SU-DHL-6 (cell line): ENCODE measurements around the gene LCORL.

ENCODE experiments used
- H2AFZ ChIP-seq: fragments of 200-600 bp; sonication (generic); 2 replicates; pipeline ENCODE4 v1.6.1; 2014; ENCODE audit warnings: low read depth, mild to moderate bottlenecking, moderate library complexity, mixed read lengths, antibody characterized with exemption, low read length; ENCODE audit not compliant: severe bottlenecking
- H3F3A ChIP-seq: fragments of 200-600 bp; shearing (Covaris generic); 2 replicates; pipeline ENCODE4 v1.6.0; 2016; ENCODE audit warnings: antibody characterized with exemption, mild to moderate bottlenecking; ENCODE audit not compliant: insufficient read depth
- H3K27ac ChIP-seq: fragments of 200-600 bp; sonication (generic); 2 replicates; pipeline ENCODE4 v1.5.1; 2016; ENCODE audit warnings: low read depth, mild to moderate bottlenecking, low read length, moderate library complexity, mixed read lengths
- H3K27me3 ChIP-seq: fragments of 200-600 bp; sonication (generic), shearing (Covaris generic); 2 replicates; pipeline ENCODE4 v1.6.0; 2014; ENCODE audit warnings: mild to moderate bottlenecking, low read length
- H3K36me3 ChIP-seq: fragments of 200-600 bp; sonication (generic); 2 replicates; pipeline ENCODE4 v1.6.1; 2014; ENCODE audit warnings: mild to moderate bottlenecking, low read length, mixed read lengths
- H3K4me2 ChIP-seq: fragments of 300-600, 200-600 bp; shearing (Covaris generic), sonication (generic); 2 replicates; pipeline ENCODE4 v1.6.0; 2014; ENCODE audit warnings: low read length, low read depth, mild to moderate bottlenecking; ENCODE audit not compliant: poor library complexity, severe bottlenecking
- H3K4me3 ChIP-seq: fragments of 200-600 bp; sonication (generic); 2 replicates; pipeline ENCODE4 v1.5.1; 2014; ENCODE audit warnings: antibody characterized with exemption, low read length, mild to moderate bottlenecking, mixed read lengths; ENCODE audit not compliant: insufficient read depth, poor library complexity, severe bottlenecking
- H3K79me2 ChIP-seq: fragments of 200-600 bp; sonication (generic); 2 replicates; pipeline ENCODE4 v1.6.1; 2014; ENCODE audit warnings: mild to moderate bottlenecking, low read length, moderate library complexity; ENCODE audit not compliant: insufficient read depth
- H3K9ac ChIP-seq: fragments of 200-600 bp; sonication (generic); 2 replicates; pipeline ENCODE4 v1.7.0; 2014; ENCODE audit warnings: mild to moderate bottlenecking, low read length
- H3K9me2 ChIP-seq: fragments of 200-600 bp; sonication (generic); replicated peaks from 2 replicates; pipeline ENCODE4 v1.6.1; 2014; ENCODE audit warnings: low read length; ENCODE audit not compliant: insufficient read depth
- H3K9me3 ChIP-seq: fragments of 200-600 bp; sonication (generic); 2 replicates; pipeline ENCODE4 v1.6.1; 2014; ENCODE audit warnings: low read length, mixed read lengths; ENCODE audit not compliant: insufficient read depth
- H4K20me1 ChIP-seq: fragments of 200-600 bp; sonication (generic); 2 replicates; pipeline ENCODE4 v1.6.1; 2014; ENCODE audit warnings: low read depth, mild to moderate bottlenecking, antibody characterized with exemption, low read length, moderate library complexity, mixed read lengths
- CTCF ChIP-seq: fragments of 200-600 bp; sonication (generic); IDR thresholded peaks from one replicate; pipeline ENCODE4 v1.5.1; 2017; ENCODE audit warnings: antibody characterized with exemption, mild to moderate bottlenecking, low read length, moderate library complexity; ENCODE audit not compliant: insufficient read depth, poor library complexity, severe bottlenecking
- EZH2phosphoT487 ChIP-seq: fragments of 200-600 bp; sonication (generic), shearing (Covaris generic); conservative IDR thresholded peaks from 2 replicates; pipeline ENCODE4 v1.6.1; 2018; ENCODE audit warnings: mild to moderate bottlenecking, antibody characterized with exemption, low read length, moderate library complexity, mixed read lengths

Gene LCORL

DNA sequence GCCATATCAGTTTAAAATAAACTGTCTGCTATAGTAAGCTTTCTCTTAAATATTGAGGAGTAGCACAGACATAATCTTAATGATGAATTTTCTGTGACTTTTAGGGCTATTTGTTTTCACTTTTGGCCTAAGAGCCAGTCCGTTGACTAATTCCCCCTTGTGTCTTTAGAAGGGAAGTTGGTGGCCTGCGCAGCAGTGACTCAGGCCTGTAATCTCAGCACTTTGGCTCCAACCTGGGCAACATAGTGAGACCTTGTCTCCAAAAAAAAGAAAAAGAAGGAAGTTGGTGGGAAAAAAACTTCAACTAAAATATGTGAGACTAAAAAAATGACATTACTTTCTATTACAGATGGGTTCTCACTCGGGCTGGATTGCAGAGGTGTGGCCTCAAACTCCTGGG lies 207.4 kb downstream of the LCORL start:
- Histone ChIP-seq H3K9me2 (no peaks in the 10 kb centered on the region), H3K36me3 (peaks cover 67% of the 10 kb centered on the region), H3K27me3 (no peaks in the 10 kb centered on the region), H3K4me3 (no peak overlapping the region), H3K9ac (no peak overlapping the region), H3K27ac (no peak overlapping the region), H3K9me3 (no peaks in the 10 kb centered on the region), H4K20me1 (peaks cover 47% of the 10 kb centered on the region), H3K79me2 (peaks cover 94% of the 10 kb centered on the region), H3F3A (peaks cover 17% of the 10 kb centered on the region), H2AFZ (no peak overlapping the region), H3K4me2 (peak overlapping the region; percentile 97)
- TF ChIP-seq CTCF (no peak), EZH2phosphoT487 (no peak)

- Histone ChIP-seq H3K27ac (no peak overlapping the region), H3K36me3 (peaks cover 59% of the 10 kb centered on the region), H3K79me2 (peaks cover 94% of the 10 kb centered on the region)
Measured at GRCh38 chr4:17812801-17813200, 208.8 kb downstream of the LCORL start.

DNA sequence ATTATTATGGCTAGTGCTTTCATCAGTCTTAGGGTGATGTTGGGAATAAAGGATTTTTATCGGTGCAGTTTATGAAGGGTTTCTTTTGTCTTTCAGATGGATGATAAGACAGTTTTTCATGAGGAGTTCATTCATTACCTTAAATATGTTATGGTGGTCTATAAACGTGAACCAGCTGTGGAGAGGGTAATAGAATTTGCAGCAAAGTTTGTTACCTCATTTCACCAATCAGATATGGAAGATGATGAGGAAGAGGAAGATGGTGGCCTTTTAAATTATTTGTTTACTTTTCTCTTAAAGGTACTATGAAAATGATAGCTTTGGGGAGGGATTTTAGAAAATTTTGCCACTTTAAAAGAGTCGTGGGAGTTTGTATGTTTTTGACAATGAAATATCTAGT lies 209.4 kb downstream of the LCORL start:
- no peak overlapping the region for H2AFZ ChIP-seq
- H3K9me3 ChIP-seq: no peaks in the 10 kb centered on the region
- H3K36me3 ChIP-seq: peaks cover 55% of the 10 kb centered on the region
- peaks cover 47% of the 10 kb centered on the region for H4K20me1 ChIP-seq
- H3K4me2 ChIP-seq: peak overlapping the region; percentile 97
- TF ChIP-seq EZH2phosphoT487: no peak
- no peak for TF ChIP-seq CTCF
- no peaks in the 10 kb centered on the region for H3K9me2 ChIP-seq
- peaks cover 94% of the 10 kb centered on the region for H3K79me2 ChIP-seq
- H3K4me3 ChIP-seq: peak overlapping the region; percentile 93
- H3K27me3 ChIP-seq: no peaks in the 10 kb centered on the region
- peaks cover 17% of the 10 kb centered on the region for H3F3A ChIP-seq
- peak overlapping the region; percentile 89; the same call in 1 of the 2 replicates for H3K27ac ChIP-seq
- H3K9ac ChIP-seq: peak overlapping the region; percentile 96

More at GRCh38 chr4:17812801-17813200, 208.8 kb downstream of the LCORL start:
- Histone ChIP-seq H3K9ac (peak overlapping the region; percentile 96), H3K4me3 (peak overlapping the region; percentile 93), H3K9me3 (no peaks in the 10 kb centered on the region), H3K4me2 (peak overlapping the region; percentile 97), H3K9me2 (no peaks in the 10 kb centered on the region), H2AFZ (no peak overlapping the region), H3K27me3 (no peaks in the 10 kb centered on the region), H3F3A (peaks cover 17% of the 10 kb centered on the region), H4K20me1 (peaks cover 43% of the 10 kb centered on the region)
- TF ChIP-seq CTCF: no peak
- TF ChIP-seq EZH2phosphoT487: no peak
